BE2C (cell line): Measurements from ENCODE around the gene PCSK9.

Experiments used
- DNase-seq: peaks from one replicate; pipeline ENCODE4 v3.0.0-alpha.2; 2020
- H3K27me3 ChIP-seq: fragments of 250-450 bp; sonication (Bioruptor Pico); 2 replicates; pipeline ENCODE4 v1.5.1; 2020; ENCODE audit warnings: mild to moderate bottlenecking
- H3K36me3 ChIP-seq: fragments of 250-450 bp; sonication (Bioruptor Pico); 2 replicates; pipeline ENCODE4 v1.5.1; 2020; ENCODE audit warnings: mild to moderate bottlenecking
- H3K4me1 ChIP-seq: fragments of 250-450 bp; sonication (Bioruptor Pico); 2 replicates; pipeline ENCODE4 v1.5.1; 2020
- H3K4me3 ChIP-seq: 2 replicates; pipeline ENCODE4 v1.5.1; 2011; ENCODE audit warnings: low read depth, low read length
- H3K9me3 ChIP-seq: fragments of 250-450 bp; sonication (Bioruptor Pico); 2 replicates; pipeline ENCODE4 v1.5.1; 2020
- TF ChIP-seq, protein P1 (sequence below): IDR thresholded peaks from 2 replicates; pipeline ENCODE4 v1.5.1; 2012; ENCODE audit warnings: mild to moderate bottlenecking, low read depth, low read length

The PCSK9 gene

DNA sequence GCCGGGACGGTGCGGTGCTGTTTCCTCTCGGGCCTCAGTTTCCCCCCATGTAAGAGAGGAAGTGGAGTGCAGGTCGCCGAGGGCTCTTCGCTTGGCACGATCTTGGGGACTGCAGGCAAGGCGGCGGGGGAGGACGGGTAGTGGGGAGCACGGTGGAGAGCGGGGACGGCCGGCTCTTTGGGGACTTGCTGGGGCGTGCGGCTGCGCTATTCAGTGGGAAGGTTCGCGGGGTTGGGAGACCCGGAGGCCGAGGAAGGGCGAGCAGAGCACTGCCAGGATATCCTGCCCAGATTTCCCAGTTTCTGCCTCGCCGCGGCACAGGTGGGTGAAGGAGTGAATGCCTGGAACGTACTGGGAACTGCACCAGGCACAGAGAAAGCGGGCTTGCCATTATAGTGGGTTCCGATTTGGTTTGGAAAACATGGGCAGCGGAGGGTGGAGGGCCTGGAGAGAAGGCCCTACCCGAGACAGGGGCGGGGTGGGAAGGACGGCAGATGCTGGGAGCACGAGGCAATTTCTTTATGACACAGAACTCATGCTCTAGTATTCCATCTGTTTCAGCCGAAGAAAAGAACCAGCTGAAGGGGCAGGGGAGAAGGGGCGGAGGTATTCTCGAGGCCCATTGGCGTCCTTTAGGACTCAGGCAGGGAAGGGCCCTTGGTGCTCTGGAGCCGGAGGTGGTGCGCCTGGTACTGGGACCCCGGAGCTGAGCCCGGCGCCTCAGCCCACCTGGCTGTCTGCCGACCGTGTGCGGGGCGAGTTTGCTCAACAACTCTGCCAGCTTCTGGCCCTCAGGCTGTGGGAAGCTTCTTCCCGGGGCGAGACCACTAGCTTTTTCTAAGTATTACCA lies 960 bp downstream of the PCSK9 start:
- Histone ChIP-seq H3K9me3 (no peaks in the 10 kb centered on the region), H3K4me1 (no peaks in the 10 kb centered on the region), H3K36me3 (no peaks in the 10 kb centered on the region), H3K4me3 (no peak overlapping the region), H3K27me3 (peaks cover 26% of the 10 kb centered on the region)
- TF ChIP-seq, protein P1, sequence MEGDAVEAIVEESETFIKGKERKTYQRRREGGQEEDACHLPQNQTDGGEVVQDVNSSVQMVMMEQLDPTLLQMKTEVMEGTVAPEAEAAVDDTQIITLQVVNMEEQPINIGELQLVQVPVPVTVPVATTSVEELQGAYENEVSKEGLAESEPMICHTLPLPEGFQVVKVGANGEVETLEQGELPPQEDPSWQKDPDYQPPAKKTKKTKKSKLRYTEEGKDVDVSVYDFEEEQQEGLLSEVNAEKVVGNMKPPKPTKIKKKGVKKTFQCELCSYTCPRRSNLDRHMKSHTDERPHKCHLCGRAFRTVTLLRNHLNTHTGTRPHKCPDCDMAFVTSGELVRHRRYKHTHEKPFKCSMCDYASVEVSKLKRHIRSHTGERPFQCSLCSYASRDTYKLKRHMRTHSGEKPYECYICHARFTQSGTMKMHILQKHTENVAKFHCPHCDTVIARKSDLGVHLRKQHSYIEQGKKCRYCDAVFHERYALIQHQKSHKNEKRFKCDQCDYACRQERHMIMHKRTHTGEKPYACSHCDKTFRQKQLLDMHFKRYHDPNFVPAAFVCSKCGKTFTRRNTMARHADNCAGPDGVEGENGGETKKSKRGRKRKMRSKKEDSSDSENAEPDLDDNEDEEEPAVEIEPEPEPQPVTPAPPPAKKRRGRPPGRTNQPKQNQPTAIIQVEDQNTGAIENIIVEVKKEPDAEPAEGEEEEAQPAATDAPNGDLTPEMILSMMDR, result no peak
- no peak for DNase-seq

DNA sequence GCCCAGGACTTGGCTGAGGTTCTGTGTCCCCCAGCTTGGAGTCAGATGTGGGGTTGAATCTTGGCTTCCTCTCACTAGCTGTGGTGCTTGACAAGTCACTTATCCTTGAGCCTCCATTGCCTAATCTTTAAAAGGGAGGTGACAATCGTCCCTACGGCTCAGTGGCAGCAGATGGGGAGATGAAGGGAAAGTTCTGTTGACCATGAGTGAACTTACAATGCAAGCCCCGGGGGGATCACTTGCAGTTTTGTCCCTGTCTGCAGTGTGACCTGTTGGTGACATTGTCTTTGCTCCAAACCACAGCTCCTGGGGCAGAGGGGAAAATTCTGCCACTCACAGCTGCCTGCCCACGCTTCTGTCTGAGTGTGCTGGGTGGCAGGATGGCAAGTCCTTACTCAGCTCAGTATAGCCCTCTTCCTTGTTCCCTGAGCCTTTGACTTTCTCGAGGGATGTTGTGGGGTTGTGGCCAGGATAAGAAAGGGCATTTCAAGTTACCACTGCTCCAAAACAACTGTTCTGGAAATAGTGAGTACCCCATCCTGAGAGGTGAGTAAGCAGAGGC lies 1.7 kb downstream of the PCSK9 start:
- Histone ChIP-seq H3K4me3 (no peak overlapping the region), H3K4me1 (no peaks in the 10 kb centered on the region), H3K36me3 (no peaks in the 10 kb centered on the region), H3K9me3 (no peaks in the 10 kb centered on the region), H3K27me3 (peaks cover 26% of the 10 kb centered on the region)
- no peak for DNase-seq
- TF ChIP-seq, protein P1, result no peak

DNA sequence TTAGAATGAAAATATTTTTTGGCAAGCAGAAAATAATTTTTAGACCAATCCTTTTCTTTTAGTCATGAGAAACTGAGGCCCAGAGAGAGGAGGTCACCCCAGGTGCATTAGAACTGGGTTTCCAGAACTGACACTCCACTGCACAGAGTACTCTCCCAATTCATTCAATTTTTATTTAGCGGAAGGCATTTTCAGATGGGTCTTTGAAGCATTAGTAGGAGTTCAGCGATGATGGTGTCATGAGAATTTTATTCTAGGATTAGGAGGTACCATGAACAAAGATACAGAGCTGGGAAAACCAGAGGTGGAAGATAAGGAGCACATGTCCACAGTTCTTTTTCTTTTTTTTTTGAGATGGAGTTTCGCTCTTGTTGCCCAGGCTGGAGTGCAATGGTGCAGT lies 2.3 kb downstream of the PCSK9 start:
- Histone ChIP-seq H3K36me3 (no peaks in the 10 kb centered on the region), H3K9me3 (no peaks in the 10 kb centered on the region), H3K4me1 (no peaks in the 10 kb centered on the region), H3K27me3 (peaks cover 26% of the 10 kb centered on the region), H3K4me3 (no peak overlapping the region)
- no peak for DNase-seq
- TF ChIP-seq, protein P1, result no peak

DNA sequence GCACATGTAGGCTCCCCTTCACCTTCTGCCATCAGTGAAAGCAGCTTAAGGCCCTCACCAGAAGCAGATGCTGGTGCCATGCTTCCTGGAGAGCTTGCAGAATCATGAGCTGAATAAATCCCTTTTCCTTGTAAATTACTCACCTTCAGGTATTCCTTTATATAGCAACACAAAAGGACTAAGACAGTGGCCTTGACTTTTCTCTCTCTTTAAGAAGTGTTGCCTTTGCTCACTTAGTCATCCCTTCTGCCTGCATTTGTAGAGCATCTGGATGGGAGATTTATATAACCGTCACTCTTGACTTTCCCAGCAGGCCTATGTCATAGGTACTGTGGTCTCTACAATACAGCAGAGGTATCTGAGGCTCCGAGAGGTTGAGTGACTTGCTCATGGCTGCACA lies 3.7 kb downstream of the PCSK9 start:
- H3K27me3 ChIP-seq, result peaks cover 26% of the 10 kb centered on the region
- H3K9me3 ChIP-seq, result no peaks in the 10 kb centered on the region
- no peaks in the 10 kb centered on the region for H3K36me3 ChIP-seq
- H3K4me3 ChIP-seq, result no peak overlapping the region
- H3K4me1 ChIP-seq, result no peaks in the 10 kb centered on the region
- TF ChIP-seq, protein P1, result no peak
- DNase-seq, result no peak

DNA sequence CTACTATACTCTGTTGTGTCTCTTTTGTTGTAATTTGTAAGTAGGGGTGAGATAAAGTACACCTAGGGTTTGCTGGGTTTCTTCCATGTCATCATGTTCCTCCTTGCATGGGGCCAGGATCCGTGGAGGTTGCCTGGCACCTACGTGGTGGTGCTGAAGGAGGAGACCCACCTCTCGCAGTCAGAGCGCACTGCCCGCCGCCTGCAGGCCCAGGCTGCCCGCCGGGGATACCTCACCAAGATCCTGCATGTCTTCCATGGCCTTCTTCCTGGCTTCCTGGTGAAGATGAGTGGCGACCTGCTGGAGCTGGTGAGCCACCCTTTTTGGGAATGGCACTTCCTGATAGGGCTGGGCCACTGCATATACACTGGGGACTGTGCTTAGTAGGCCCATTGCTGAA lies 4.4 kb downstream of the PCSK9 start:
- DNase-seq, result no peak
- Histone ChIP-seq H3K4me1 (no peaks in the 10 kb centered on the region), H3K9me3 (no peaks in the 10 kb centered on the region), H3K27me3 (peaks cover 26% of the 10 kb centered on the region), H3K36me3 (no peaks in the 10 kb centered on the region), H3K4me3 (no peak overlapping the region)
- TF ChIP-seq, protein P1, result no peak

DNA sequence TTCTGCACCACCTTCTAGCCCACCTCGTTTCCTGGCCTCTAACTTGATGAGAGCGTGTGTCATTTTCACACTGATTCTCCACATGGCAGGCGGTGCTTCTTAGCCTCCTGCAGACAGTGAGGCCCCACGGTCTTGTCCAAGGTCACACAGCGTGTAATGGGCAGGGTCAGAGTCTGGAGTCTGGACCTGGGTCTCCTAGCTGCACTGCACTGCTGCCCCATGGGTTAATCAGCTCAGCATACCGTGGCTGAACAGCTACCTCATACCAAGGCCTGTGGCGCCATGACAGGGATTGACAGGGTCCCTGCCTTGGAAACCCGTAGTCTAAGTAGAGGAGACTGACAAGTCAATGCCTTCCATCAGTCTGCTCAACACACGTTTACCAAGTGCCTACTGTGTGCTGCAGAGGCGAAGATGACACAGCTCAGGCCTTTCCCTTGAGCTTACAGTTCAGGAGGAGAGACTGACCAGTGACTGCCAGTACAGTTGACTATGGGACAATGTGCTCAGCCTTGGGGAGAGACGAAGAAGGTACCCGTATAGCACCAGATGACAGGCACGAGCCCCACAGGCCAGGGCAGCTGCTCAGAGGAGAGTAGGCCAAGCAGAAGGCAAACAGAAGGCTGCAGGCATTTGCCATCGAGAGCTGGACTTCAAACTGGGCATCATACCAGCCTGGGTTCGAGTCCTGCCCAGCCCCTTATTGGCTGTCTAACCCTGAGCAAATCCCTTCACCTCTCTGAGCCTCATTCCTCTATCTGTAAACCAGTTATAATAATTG lies 5.5 kb downstream of the PCSK9 start:
- H3K27me3 ChIP-seq, result peaks cover 15% of the 10 kb centered on the region
- H3K4me3 ChIP-seq, result no peak overlapping the region
- no peak for DNase-seq
- TF ChIP-seq, protein P1, result no peak
- H3K4me1 ChIP-seq, result no peaks in the 10 kb centered on the region
- H3K9me3 ChIP-seq, result no peaks in the 10 kb centered on the region
- no peaks in the 10 kb centered on the region for H3K36me3 ChIP-seq
